GM12878 (cell line): ENCODE data around the gene CCDC12. TPM values are rescaled to one million over a fixed set of nuclear protein-coding genes. Genes with fewer than 3 reads are reported as not detected.

Experiments
- ATAC-seq: fragments of 200-7000 bp; cut with Tn5 transposase; 3 replicates; pipeline ENCODE4 v1.9.1; 2020; ENCODE audit warnings: mild to moderate bottlenecking, moderate library complexity
- BruUV-seq: library from RNA; stranded (reverse); fragments of 400-500 nt; replicated peaks from 2 replicates; lab custom pipeline; 2021; lab: Mats Ljungman, UMichigan
- CTCF ChIA-PET: fragments of 300-600 bp; sonication (Branson Sonifier 250); formaldehyde crosslinking; extraction: SDS; loops from one replicate; lab custom pipeline; 2021; ENCODE audit warnings: inconsistent platforms; lab: Yijun Ruan, JAX
- POLR2A ChIA-PET: fragments of 350-600 bp; formaldehyde crosslinking; extraction: SDS; loops from one replicate; lab custom pipeline; 2021; ENCODE audit warnings: inconsistent platforms; lab: Charles Lee
- RAD21 ChIA-PET: fragments of 300-600 bp; sonication (Branson Sonifier 250); formaldehyde crosslinking; loops from one replicate; lab custom pipeline; 2023; ENCODE audit warnings: antibody characterized with exemption; ENCODE audit not compliant: unreplicated experiment; lab: Charles Lee
- SMC1A ChIA-PET: fragments of 300-600 bp; sonication (Branson Sonifier 250); formaldehyde crosslinking; loops from one replicate; lab custom pipeline; 2023; ENCODE audit not compliant: unreplicated experiment, uncharacterized antibody; lab: Charles Lee
- DNase-seq: peaks from one replicate; pipeline ENCODE4 v3.0.0-alpha.2; 2011; ENCODE audit warnings: low read depth, low spot score
- FAIRE-seq: peaks from 3 replicates; lab custom pipeline; 2011; peaks lifted over from hg19 to GRCh38; lab: Jason Lieb, UNC
- H2AFZ ChIP-seq: 2 replicates; pipeline ENCODE4 v1.6.0; 2011; ENCODE audit warnings: low read depth, low read length, control low read depth; ENCODE audit not compliant: control insufficient read depth
- H3K27ac ChIP-seq: 2 replicates; pipeline ENCODE4 v1.5.1; 2011; ENCODE audit warnings: control low read depth; ENCODE audit not compliant: control insufficient read depth, insufficient read depth
- H3K27me3 ChIP-seq, 2 experiments: replicated peaks in 1 of 2; 2 replicates each; pipeline versions ENCODE4 v1.6.0 to v1.6.1; 2011; ENCODE audit warnings: low read length in 1 of 2; ENCODE audit not compliant: control insufficient read depth in 2 of 2, insufficient read depth in 2 of 2
- H3K36me3 ChIP-seq, 2 experiments: 2 replicates each; pipeline ENCODE4 v1.5.1; 2011; ENCODE audit warnings: low read length in 1 of 2; ENCODE audit not compliant: control insufficient read depth in 2 of 2, insufficient read depth in 2 of 2
- H3K4me1 ChIP-seq: 2 replicates; pipeline ENCODE4 v1.6.1; 2011; ENCODE audit warnings: mild to moderate bottlenecking, low read length, moderate library complexity, mixed read lengths; ENCODE audit not compliant: control insufficient read depth, insufficient read depth
- H3K4me2 ChIP-seq: 2 replicates; pipeline ENCODE4 v1.6.0; 2011; ENCODE audit warnings: control low read depth; ENCODE audit not compliant: control insufficient read depth, insufficient read depth
- H3K4me3 ChIP-seq: fragments of 200-600 bp; sonication (generic); 2 replicates; pipeline ENCODE4 v1.5.1; 2016
- H3K79me2 ChIP-seq: 2 replicates; pipeline ENCODE4 v1.6.0; 2011; ENCODE audit warnings: low read length; ENCODE audit not compliant: control insufficient read depth, insufficient read depth
- H3K9ac ChIP-seq: 2 replicates; pipeline ENCODE4 v1.8.0; 2011; ENCODE audit warnings: low read length, control low read depth, mixed read lengths; ENCODE audit not compliant: control insufficient read depth, insufficient read depth
- H3K9me3 ChIP-seq: replicated peaks from 3 replicates; pipeline ENCODE4 v1.5.1; 2011; ENCODE audit warnings: mild to moderate bottlenecking, low read length; ENCODE audit not compliant: control insufficient read depth, insufficient read depth
- H4K20me1 ChIP-seq: 2 replicates; pipeline ENCODE4 v1.6.0; 2011; ENCODE audit not compliant: control insufficient read depth, insufficient read depth
- MLLT1 ChIP-seq: fragments of 450-650 bp; IDR thresholded peaks from 2 replicates; pipeline ENCODE4 v1.6.1; 2016; ENCODE audit warnings: mild to moderate bottlenecking
- MTA2 ChIP-seq: fragments of 450-650 bp; IDR thresholded peaks from 2 replicates; pipeline ENCODE4 v1.6.1; 2016; ENCODE audit warnings: low read depth, mild to moderate bottlenecking, moderate library complexity
- SIN3A ChIP-seq: IDR thresholded peaks from 2 replicates; pipeline ENCODE4 v1.6.1; 2012; ENCODE audit warnings: low read depth, low read length, improper control_type of control experiment
- SMARCA5 ChIP-seq: fragments of 450-650 bp; IDR thresholded peaks from 2 replicates; pipeline ENCODE4 v1.6.1; 2017; ENCODE audit warnings: mild to moderate bottlenecking
- SREBF1 ChIP-seq: IDR thresholded peaks from 2 replicates; pipeline ENCODE4 v1.6.1; 2012; ENCODE audit warnings: mild to moderate bottlenecking, low read length
- YY1 ChIP-seq: IDR thresholded peaks from 2 replicates; pipeline ENCODE4 v1.6.1; 2011; ENCODE audit warnings: low read depth, mild to moderate bottlenecking, low read length
- ZBTB40 ChIP-seq: fragments of 450-650 bp; IDR thresholded peaks from 2 replicates; pipeline ENCODE4 v1.6.1; 2016; ENCODE audit warnings: mild to moderate bottlenecking, moderate library complexity, borderline replicate concordance
- ZZZ3 ChIP-seq: IDR thresholded peaks from 2 replicates; pipeline ENCODE4 v1.6.1; 2011; ENCODE audit warnings: low read depth; ENCODE audit not compliant: control insufficient read depth, insufficient read length
- WGBS: methylation state at CpG from one replicate; pipeline ENCODE4 v1.1.6; 2016; ENCODE audit warnings: low lambda C conversion rate; ENCODE audit not compliant: insufficient replicate concordance, insufficient coverage; ENCODE audit errors: missing lambda C conversion rate; 5-methylcytosine and 5-hydroxymethylcytosine counted together
- in situ Hi-C: fragments of 300-500 bp; cut with MboI; formaldehyde crosslinking; loops from 9 replicates; pipeline ENCODE4 v1.14.3; 2018; ENCODE audit warnings: mixed read lengths
- intact Hi-C: fragments of 100-400 bp; cut with micrococcal nuclease; formaldehyde crosslinking; loops from one replicate; pipeline ENCODE4 v1.14.2; 2022; ENCODE audit not compliant: unreplicated experiment
- polyA plus RNA-seq, 11 experiments: library from polyadenylated mRNA; depleted of rRNA in 4 of 11; unstranded in 6 of 11; stranded (reverse) in 5 of 11; fragments of >200 nt; fragmentation: Nextera tagmentation in 4 of 11; fragmentation: Illumina TruSeq in 1 of 11; extraction: Ambion mirVana in 4 of 11; extraction: Trizol in 1 of 11; gene quantifications; 1 replicate in 1 of 11; 2 replicates in 10 of 11; pipeline versions ENCODE4 v1.2.1 to v1.2.3, GENCODE V29; 2011 to 2016; ENCODE audit warnings: inconsistent platforms in 2 of 11, missing spikeins in 2 of 11, low read depth in 1 of 11
- total RNA-seq, 4 experiments: library from RNA; depleted of rRNA in 3 of 4; stranded (reverse); fragments of >200 nt in 3 of 4; fragmentation: Illumina TruSeq in 1 of 4; extraction: Trizol in 1 of 4; gene quantifications; 2 replicates each; pipeline versions ENCODE4 v1.2.1 to v1.2.3, GENCODE V29; 2013 to 2021

Gene CCDC12
- total and polyA plus RNA-seq, 10 of the 15 experiments (the other 5 are each of a cell fraction or from before 2014, with no cell fraction given) = 9.2 to 91.4 (median 61.3) TPM

GRCh38 chr3:46962427-46962826 lies 14.1 kb downstream of the CCDC12 start:
- SMC1A ChIA-PET = no interaction called here

More at GRCh38 chr3:46962427-46962826, 14.1 kb downstream of the CCDC12 start:
- intact Hi-C loops (no loop called here), in situ Hi-C loops (no loop called here)
- no peak for TF ChIP-seq YY1
- no peak for TF ChIP-seq MLLT1
- no peak for TF ChIP-seq ZBTB40
- TF ChIP-seq MTA2 = no peak
- TF ChIP-seq ZZZ3 = no peak
- TF ChIP-seq SREBF1 = no peak
- no peak for TF ChIP-seq SMARCA5
- no peak for TF ChIP-seq SIN3A
- peaks cover 13 to 18% of the 10 kb centered on the region in 2 experiments; a peak in 3 of 4 replicates for H3K36me3 ChIP-seq
- H3K4me1 ChIP-seq = peaks cover 50% of the 10 kb centered on the region
- no peak for DNase-seq
- no peak overlapping the region for H3K27ac ChIP-seq
- ATAC-seq = no peak
- no peak overlapping the region for H3K4me2 ChIP-seq
- no peak overlapping the region for H3K4me3 ChIP-seq
- H4K20me1 ChIP-seq = peaks cover 7% of the 10 kb centered on the region; the same call in 1 of the 2 replicates
- ChIA-PET RAD21 (interaction anchor here (1.0 kb wide), 1 partner anchor 30 kb away, joined by 3 read pairs; no protein-coding TSS in a partner anchor), CTCF (no interaction called here), POLR2A (interaction anchor here (0.7 kb wide), 1 partner anchor 143 kb away, joined by 3 read pairs; no protein-coding TSS in a partner anchor)
- no peak for FAIRE-seq
- 88% methylated on average over 1 of the region's 1 CpG for WGBS
- no peaks in the 10 kb centered on the region for H3K27me3 ChIP-seq
- H3K79me2 ChIP-seq = peaks cover 81% of the 10 kb centered on the region
- no peak overlapping the region for H2AFZ ChIP-seq
- H3K9me3 ChIP-seq = peaks cover 3% of the 10 kb centered on the region; the same call in 2 of the 3 replicates
- H3K9ac ChIP-seq = no peak overlapping the region
- BruUV-seq = no TSS peak
